HG02571 (cell line): Measurements from ENCODE around the gene VPS29.
"Not testable (repeated sequence)": the region's sequence is repeated elsewhere in the genome, so short reads cannot be mapped to it uniquely, and the experiment has no call there.

Source experiments
- ATAC-seq: cut with Tn5 transposase; IDR thresholded peaks from one replicate; pipeline ENCODE4 v1.9.1; 2021; ENCODE audit warnings: mild to moderate bottlenecking, moderate library complexity; ENCODE audit not compliant: unreplicated experiment

VPS29 gene

DNA sequence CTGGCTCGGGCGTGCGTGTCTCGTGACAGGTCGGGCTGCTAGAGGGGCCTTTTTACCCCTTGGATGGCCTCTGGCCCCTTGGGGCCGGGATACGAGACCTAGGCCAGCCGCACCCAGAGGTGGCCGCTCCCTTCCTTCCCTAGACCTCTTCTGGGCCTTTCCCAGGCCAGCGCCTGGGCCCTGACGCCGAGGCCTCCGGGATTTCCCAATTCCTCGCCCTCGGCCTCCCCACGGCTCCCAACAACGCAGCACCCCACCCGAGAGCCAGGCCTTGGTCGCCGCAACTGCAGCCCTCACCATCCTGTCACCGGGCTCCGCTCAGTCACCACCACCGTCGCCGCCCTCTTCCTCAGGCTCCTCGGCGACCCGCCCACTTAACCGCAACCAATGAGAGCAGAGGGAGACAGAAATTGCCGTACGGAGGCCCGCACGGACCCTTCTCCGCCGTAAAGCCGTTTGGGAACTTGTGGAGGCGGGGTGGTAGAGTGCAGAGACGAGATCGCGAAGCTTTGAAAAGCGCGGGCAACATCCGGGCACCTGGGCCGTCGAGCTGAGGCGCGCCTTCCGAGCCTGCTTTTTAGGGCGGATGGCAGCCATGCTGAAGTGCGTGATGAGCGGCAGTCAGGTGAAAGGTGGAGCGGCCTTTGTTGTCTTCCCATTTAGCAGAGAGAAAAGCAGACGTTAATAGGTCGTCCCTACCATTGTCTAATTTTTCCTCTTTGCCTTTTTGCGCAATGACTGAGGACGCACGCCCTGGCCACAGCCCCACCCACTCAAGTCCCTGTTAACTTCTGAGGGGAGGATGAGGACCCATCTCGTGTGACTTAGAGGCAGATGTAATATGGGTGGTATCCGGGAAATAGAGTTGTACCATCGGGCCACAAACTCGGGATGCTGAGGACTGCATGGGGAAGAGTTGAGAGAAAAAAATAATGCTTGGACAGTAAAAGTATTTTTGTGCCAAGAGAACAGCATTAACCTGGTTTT, at the start of gene VPS29, which contains the start of gene RAD9B:
Gene VPS29, minus strand, starts transcription at position 360 of the 987 bp plus-strand sequence. Its CDS starts 60 bp downstream, at position 300.
Gene RAD9B, plus strand, starts transcription at position 580 of the 987 bp plus-strand sequence. Its CDS starts 7 bp downstream, at position 587.
- peak; percentile 90 for ATAC-seq

GRCh38 chr12:110550981-110551380, 49.1 kb upstream of the VPS29 start:
- no peak for ATAC-seq

DNA sequence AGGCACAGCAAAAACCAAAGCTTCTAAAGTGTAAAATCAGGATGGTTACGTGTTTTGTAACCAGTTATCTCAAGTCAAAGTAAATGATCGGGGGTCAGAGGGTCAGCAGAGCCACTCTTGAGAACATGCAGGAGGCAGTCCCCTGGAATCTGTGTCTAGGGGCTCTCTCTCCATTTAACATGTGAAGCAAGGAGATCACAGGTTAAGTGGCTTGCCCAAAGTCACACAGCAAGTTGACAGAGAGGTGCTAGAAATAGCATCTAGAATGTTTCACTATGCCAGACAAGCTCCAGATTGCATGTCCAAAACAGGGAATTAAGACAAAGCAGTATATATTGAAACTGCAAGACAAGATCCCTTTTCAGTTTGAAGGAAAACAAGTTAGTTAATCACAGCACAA, 47.8 kb upstream of the VPS29 start:
- ATAC-seq: no peak

DNA sequence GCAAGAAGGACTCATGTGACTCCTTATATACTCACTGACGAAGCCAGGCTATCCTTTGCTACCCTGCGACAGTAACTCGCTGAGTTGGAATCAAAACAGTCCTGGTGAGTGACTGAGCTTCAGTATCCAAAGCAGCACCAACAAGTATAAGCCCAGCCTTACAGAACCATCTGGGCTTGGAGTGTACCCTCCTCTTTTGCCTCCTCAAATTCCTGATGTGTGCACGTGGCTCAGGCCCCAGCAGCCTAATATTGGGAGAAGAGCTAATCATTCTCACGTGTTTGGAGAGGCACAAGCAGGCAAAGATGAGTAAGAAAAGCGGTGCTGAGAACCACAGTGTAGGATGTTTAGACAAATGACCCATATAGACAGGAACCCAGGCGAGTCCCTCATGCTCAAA, 46.8 kb upstream of the VPS29 start:
- no peak for ATAC-seq

GRCh38 chr12:110547090-110547489, 45.2 kb upstream of the VPS29 start:
- no peak for ATAC-seq

GRCh38 chr12:110546339-110546738, 44.4 kb upstream of the VPS29 start:
- ATAC-seq: no peak

DNA sequence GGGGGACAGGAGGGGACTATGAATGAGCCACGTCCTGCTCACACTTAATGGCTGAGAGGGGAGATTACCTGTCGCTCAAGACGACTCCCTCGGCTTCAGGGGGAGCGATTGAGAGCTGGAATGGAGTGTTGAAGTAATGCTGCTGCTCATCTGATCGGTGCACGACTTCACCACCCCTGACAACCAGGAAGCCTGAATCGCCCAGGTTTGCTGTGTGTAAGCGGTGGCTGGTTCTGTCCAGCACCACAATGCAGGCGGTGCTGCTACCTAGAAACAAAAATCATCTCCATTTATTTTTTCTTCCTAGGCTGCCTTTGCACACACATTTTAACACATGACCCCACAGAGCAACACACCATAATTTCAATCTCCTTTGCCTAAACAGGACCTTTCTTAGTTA, 43.9 kb upstream of the VPS29 start:
- no peak for ATAC-seq

DNA sequence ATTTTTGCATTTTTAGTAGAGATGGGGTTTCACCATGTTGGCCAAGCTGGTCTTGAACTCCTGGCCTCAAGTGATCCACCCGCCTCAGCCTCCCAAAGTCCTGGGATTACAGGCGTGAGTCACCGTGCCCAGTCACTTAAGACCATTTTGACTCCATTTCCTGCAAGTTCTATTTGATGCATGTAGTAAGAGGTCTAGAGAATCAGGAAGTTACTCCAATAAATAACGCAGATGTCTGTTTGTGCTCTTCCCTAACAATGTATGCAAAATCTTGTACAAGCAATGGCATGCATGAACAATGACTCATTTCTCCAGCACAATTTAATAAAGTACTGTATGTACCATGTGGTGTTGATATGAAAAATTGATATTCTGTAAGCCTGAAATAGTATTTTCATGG, 43.3 kb upstream of the VPS29 start:
- ATAC-seq: not testable (repeated sequence)

GRCh38 chr12:110543965-110544364, 42.1 kb upstream of the VPS29 start:
- no peak for ATAC-seq

DNA sequence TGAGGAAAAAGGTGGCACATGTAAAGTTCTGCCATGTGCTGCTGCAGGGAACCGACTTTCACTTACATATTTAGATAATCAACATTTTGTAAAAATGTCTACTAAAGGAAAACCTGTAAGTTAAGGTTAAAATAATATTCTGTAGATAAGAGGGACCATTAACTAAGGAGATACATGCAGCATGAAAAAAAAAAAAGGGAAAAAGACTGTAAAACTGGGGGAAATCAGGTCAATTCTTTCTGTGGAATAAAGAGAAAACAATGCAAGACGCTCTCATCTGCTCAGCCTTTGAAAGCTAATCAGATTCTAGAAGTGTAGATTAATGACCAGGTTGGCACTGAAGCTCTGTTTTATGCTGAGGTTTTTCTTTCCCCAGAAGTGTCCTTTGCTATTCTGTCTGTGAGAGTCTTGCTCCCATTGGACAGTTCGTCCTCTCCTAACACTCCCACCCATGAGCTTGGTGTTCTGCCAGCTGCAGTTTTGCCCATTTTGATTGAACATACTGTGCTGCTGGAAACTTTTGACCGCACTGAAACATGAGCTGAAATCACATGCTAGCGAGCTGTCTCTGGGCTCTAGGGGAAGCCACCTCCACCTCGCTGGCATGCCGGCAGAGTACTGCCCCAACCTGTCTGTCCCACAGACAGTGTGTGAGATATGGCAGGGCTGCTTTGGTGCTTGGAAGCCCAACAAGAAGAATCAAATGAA, 41.5 kb upstream of the VPS29 start:
- no peak for ATAC-seq

GRCh38 chr12:110540048-110540447, 38.1 kb upstream of the VPS29 start:
- ATAC-seq: no peak

GRCh38 chr12:110538869-110539622, 37.1 kb upstream of the VPS29 start:
- ATAC-seq: no peak

GRCh38 chr12:110537605-110538409, 35.9 kb upstream of the VPS29 start:
- ATAC-seq: no peak

DNA sequence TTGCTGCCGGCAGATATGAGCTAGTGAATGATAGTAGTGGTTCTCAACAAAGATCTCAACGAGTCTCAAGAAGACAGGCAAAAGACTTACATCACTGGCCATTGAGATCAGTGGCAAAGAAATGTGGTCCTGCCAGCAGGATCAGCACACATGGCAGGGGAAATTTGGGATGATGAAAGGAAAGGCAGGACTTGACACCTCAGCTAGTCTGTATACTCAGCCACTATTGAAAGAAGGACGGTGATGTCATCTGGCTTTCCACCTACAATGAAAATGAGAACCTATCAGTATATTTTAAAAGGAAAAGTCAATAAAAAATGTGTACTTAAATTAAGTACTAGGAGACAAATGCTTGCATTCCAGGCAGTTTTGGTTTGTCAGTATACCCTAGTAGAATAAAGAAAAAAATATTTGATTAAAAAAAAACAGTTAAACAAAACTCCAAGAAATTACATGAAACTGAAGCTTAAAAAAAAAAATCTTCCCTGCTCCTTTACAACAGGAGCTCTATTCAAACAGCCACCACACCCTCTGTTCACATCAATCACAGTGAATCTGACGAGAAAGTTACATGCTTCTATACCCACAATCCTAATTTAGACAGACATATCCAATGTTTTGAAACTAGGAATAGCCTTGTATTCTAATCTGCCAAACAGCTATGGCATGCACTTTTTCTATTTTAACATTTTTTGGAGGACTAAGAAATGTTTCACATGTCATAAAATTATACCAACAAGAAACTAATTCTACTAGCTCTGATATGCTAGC, 35.1 kb upstream of the VPS29 start:
- no peak for ATAC-seq

GRCh38 chr12:110534811-110535210, 32.9 kb upstream of the VPS29 start:
- ATAC-seq: no peak

- no peak for ATAC-seq
Measured at GRCh38 chr12:110533607-110534006, 31.7 kb upstream of the VPS29 start.

- ATAC-seq: no peak
Measured at GRCh38 chr12:110532644-110533043, 30.7 kb upstream of the VPS29 start.

DNA sequence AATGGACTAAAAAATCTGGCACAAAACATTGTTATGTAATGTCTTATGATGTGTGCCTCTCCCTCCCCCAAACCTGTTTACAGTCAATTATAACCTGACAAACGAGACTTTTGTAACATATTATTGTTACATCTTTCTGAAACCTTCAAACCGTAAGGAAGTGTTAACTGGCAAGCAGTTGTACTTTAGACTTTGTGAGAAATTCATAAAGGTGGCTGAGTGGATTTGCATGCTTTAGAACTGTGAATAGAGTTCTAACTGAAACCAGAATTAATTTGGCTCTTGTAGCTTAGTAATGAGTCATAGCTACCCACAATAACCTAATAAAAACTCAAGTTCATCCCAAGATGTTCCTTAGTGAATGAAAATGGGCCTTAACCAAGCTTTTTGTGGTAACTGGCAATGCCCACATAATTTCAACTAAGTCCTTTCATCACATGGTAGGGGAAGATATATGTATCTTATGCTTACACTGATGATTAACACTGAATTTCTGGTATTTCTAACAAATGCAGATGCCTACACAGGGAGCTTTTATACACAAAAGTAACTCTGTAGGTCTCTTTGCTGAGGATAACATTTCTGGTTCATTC, 29.9 kb upstream of the VPS29 start:
- peak; percentile 70 for ATAC-seq

- no peak for ATAC-seq
Measured at GRCh38 chr12:110530511-110530910, 28.6 kb upstream of the VPS29 start.
